Subcutaneous adipose tissue (tissue), 4 donors: ENCODE results near the gene SCYL3. TPM values are rescaled to one million over a fixed set of nuclear protein-coding genes. Genes with fewer than 3 reads are reported as not detected.

Experiments used
- total RNA-seq, 4 donors: library from RNA; depleted of rRNA; stranded (reverse); fragments of >200 nt; gene quantifications; one replicate each; pipeline ENCODE4 v1.1.0, GENCODE V29; 2016
- TF ChIP-seq, protein P1 (sequence below): fragments of 450-650 bp; IDR thresholded peaks from one replicate; pipeline ENCODE4 v1.5.1; 2016; ENCODE audit warnings: low read depth, mild to moderate bottlenecking, control low read depth, antibody characterized with exemption, moderate library complexity

SCYL3 gene
- total RNA-seq, 4 donors from 2014 or later: 8.7 to 15.2 (median 12.6) TPM

DNA sequence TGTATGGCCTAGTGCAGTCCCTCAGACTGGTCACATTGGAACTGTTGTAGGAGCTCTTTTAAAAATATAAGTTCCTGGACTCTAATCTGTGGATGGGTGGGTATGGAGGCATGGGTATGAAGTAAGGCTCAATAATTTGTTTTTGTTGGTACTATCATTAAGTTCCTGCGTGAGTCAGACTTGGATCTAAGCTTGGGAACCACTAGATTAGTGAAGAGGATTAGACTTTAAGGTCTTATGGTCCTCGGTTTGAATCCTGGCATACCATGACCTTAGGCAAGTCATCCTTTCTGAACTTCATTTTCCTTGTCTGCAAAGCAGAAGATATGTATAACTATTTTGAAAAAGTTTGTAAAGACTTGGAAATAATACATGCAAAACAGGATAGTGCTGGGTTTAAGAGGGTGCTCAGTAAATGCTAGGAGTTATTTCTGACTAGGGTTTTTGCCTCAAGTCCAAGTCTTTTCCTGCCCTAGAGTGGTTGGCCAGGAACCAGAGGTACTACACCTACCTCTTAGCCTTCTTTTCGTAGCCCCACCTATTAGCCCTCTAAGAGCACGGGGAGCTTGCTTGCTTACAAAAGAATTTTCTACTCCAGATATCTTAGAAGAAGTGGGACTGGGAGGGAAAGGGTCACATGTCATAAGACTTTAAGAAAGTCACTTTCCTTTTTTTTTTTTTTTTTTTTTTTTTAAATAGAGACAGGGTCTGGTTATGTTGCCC, 60.4 kb downstream of the SCYL3 start:
- TF ChIP-seq, protein P1, sequence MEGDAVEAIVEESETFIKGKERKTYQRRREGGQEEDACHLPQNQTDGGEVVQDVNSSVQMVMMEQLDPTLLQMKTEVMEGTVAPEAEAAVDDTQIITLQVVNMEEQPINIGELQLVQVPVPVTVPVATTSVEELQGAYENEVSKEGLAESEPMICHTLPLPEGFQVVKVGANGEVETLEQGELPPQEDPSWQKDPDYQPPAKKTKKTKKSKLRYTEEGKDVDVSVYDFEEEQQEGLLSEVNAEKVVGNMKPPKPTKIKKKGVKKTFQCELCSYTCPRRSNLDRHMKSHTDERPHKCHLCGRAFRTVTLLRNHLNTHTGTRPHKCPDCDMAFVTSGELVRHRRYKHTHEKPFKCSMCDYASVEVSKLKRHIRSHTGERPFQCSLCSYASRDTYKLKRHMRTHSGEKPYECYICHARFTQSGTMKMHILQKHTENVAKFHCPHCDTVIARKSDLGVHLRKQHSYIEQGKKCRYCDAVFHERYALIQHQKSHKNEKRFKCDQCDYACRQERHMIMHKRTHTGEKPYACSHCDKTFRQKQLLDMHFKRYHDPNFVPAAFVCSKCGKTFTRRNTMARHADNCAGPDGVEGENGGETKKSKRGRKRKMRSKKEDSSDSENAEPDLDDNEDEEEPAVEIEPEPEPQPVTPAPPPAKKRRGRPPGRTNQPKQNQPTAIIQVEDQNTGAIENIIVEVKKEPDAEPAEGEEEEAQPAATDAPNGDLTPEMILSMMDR: no peak

DNA sequence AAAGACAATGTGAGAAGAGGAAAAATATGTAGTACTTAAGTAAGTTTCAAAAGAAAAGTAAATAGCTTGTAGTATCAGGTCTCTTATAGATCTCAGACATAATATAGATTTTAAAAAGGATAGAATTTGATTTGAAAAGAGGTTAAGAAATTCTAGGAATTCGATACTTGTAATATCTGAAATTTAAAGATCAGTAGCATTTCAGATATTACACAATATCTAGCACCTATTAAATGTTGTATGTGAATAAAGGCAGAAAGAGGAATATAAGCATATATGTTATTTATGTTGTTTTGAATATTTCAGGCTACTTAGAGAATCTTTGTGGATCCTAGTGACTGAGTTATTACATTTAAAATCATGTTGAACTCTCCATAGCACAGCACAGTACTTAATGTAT, 64.0 kb downstream of the SCYL3 start:
- TF ChIP-seq, protein P1: no peak

DNA sequence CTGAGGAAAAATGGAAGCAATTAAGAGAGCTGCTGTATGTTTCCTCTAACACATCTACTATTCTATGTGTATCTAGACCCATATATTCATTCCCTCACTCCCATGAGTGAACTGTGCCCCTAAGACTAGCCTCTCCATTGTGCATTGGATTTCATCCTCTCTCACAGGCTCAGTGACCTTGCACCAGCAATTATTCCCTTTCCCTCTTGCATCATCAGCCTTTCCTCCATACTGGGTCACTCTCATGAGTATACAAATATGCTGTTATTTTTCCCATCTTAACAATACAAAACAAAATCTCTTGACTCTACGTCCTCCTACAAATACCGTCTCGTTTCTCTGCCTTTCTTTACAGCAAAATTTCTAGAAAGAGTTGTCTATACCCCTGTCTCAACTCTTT, 69.5 kb downstream of the SCYL3 start:
- TF ChIP-seq, protein P1: no peak

DNA sequence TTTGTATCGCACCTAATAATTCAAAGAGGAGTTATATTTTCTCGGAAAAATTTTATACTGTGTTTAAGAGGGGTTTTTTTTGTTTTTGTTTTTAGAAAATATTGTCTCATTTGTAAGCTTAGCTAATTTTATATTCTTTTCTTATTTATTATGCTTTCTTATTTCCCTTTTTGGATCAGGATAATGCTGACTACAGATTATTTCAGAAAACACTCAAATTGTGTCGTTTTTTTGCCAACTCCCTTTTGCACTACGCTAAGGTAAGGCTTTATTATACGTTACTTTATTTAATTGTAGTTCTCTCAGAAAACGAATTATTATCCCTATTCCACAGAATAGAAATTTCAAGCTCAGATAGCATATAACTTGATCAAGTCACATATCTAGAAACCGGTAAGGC, 72.2 kb downstream of the SCYL3 start:
- TF ChIP-seq, protein P1: no peak

DNA sequence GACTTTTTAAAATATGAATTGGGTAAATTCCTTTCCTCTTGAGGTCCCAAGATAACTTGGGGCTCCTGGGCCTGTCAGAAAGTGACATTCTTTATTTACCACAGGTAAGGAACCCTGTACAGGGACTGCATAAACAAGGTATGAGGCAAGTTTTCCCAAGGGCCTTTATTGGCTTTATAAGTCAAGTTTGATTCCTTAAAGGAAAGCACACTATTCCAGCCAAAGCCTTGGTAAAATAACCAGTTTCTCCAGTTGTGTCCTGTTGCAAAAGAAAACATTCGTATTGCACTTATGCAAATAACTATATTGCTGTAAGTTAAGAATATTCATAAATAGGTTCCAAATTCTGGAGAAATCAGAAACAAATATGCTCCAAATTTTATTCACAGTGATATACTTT, 77.1 kb downstream of the SCYL3 start:
- TF ChIP-seq, protein P1: no peak

DNA sequence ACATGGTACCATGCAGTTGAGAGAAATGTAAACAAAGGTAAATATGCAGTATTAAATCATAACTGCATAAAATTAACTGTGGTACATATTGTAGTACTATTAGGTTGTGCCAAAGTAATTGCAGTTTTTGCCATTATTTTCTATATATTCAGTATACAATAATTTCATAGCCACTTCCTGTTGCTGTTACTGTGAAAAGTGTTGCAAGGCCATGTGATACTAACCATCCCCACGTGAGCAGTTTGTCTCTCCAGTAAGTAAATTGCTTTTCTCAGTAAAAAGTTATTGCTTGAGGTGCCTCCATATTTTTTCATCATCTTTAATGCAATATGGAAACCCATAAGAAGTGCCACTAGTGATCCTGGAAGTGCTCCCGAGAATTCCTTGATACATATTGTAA, 79.4 kb downstream of the SCYL3 start:
- TF ChIP-seq, protein P1: no peak

DNA sequence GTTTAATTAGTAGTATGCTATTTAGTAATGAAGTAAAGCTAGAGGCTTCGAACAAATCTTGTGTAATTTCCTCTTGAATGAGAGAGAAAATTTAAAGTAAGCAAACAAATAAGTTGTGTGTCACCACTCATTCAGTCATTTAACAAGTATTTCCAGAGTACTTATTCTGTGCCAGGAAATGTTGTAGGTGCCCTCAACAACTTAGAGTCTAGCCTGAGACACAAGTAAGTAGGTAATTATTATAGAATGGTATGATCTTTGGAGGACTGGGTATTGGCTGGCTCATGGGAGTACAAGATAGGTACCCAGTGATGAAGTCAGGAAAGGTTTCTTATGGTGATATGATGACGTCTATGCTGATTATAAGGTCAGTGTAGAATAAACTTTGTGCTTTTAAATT, 81.6 kb downstream of the SCYL3 start:
- TF ChIP-seq, protein P1: no peak
